ENCODE data around the gene CYP46A1.

CYP46A1 gene

DNA sequence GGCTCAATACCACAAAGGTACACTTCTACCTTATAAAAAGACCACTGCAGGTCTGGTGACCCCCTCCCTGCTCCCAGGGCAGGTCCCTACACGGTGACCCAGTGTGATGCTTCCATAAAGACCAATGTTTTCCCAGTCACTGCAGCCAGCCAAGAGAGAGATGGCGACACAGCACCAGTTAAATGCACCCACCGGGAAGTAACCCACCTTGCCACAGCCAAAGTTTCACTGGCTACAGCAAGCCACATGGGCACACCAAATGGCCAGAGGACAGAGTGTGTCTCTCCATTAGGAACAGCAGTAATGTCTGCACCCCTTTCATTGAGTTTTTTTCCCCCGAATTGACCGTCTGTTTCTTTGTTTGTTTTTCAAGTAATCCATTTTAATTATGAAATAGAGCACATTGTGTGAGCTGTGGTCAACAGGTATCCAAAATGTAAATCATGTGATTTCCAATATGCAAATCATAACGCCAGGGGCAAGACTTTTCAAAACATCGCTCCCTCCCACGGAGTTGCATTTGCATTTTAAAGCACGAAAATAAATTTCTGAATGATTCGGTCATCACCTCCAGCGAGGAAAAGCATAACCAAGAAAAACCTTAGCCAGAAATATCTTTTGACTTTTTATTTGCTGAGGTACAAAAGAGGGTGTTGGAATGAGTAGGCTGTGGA is 60.2 kb downstream of the CYP46A1 start:
- no peak for DNase-seq (ENCODE audit: low read depth in 2 of 2)

GRCh38 chr14:99744873-99745224 is 60.8 kb downstream of the CYP46A1 start:
- no peak for DNase-seq (ENCODE audit: low read depth in 2 of 2)

GRCh38 chr14:99745307-99745951 is 61.3 kb downstream of the CYP46A1 start:
- no peak for DNase-seq (ENCODE audit: low read depth in 2 of 2)

GRCh38 chr14:99747167-99747566 is 63.1 kb downstream of the CYP46A1 start:
- no peak for DNase-seq (ENCODE audit: low read depth in 2 of 2)

DNA sequence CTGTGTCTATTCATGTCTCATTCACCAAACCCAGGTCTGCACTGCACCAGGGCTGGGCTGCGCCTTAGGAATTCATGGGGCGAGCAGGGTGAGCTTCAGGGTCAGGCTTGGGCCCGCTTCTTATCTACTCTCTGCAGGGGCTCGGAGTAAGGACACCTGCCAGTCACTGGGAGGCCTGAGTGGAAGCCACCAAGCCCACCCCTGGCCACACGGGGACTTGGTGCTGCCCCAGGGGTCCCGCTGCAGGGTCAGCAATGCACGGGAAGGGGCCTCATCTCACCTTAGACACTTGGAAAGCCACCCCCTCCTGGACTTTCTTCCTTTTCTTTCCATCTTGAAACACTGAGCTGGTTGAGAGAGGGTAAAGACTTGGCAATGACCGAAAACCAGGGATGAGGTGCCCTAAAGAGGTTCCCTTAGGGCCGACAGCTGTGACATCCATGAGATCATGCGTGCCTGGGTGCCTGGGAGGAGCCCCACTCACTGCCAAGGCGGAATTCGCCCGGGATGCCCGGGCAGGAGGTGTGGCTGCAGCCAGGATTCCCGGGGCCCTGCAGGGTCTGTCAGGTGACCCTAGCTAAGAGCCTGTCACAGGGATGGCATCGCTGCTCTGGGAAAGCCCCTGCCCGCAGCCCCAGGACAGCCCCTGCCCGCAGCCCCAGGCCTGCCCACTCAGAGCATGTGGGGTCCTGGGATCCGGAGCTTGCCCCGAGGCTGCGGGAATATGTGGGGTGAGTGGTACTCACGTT is 63.7 kb downstream of the CYP46A1 start:
- DNase-seq (ENCODE audit: low read depth in 2 of 2): no peak

- no peak for DNase-seq (ENCODE audit: low read depth in 2 of 2)
Observed at GRCh38 chr14:99748529-99748928, 64.4 kb downstream of the CYP46A1 start.

GRCh38 chr14:99749142-99749541 is 65.0 kb downstream of the CYP46A1 start:
- DNase-seq (ENCODE audit: low read depth in 2 of 2): no peak

DNA sequence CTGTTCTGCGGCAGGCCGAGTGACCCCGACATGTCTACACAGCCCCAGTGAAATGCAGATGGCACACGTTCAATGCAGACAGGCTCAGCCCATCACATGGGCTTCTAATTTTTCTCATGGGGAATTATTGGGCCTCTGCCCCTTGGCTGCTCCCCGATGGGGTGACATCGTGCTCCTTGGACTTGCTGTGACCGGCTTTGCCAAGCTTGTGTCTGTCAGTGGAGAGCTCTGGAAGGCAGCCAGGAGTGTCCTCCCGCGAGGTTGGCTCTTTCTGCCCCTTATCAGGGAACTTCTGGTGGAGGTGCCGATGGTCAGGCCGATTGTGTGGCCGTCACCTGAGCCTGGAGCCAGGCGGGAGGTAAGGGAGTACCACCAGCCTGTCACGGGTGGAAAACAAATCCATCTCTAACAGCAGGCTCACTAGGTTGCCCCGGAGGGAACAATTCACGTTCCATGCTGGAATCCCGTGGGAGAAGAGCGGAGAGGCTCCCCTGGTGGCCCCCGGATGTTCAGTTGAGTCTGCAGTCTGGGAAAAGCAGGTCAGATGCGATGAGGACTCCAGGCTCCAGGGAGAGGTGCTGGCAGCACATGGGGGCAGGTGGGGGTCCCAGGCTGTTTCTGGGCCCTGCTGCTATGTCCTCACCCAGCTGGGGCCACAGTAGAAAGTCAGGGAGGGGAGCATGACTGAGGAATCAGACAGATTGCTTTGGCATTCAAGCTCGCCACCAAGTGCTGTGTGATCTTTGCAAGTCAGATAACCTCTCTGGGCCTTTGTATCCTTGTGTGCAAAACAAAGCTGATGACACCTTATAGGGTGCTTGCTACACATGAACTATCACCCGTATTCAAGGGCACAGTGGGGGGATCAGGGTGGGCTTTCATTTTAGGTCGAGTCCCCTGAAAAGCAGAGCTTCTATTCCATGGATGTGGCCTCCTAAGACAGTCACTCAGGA is 65.9 kb downstream of the CYP46A1 start:
- DNase-seq (ENCODE audit: low read depth in 2 of 2): no peak

- no peak for DNase-seq (ENCODE audit: low read depth in 2 of 2)
Observed at GRCh38 chr14:99750746-99751450, 66.8 kb downstream of the CYP46A1 start.

- no peak for DNase-seq (ENCODE audit: low read depth in 2 of 2)
Observed at GRCh38 chr14:99751539-99752485, 67.7 kb downstream of the CYP46A1 start.

GRCh38 chr14:99752486-99753121 is 68.5 kb downstream of the CYP46A1 start:
- no peak for DNase-seq (ENCODE audit: low read depth in 2 of 2)

DNA sequence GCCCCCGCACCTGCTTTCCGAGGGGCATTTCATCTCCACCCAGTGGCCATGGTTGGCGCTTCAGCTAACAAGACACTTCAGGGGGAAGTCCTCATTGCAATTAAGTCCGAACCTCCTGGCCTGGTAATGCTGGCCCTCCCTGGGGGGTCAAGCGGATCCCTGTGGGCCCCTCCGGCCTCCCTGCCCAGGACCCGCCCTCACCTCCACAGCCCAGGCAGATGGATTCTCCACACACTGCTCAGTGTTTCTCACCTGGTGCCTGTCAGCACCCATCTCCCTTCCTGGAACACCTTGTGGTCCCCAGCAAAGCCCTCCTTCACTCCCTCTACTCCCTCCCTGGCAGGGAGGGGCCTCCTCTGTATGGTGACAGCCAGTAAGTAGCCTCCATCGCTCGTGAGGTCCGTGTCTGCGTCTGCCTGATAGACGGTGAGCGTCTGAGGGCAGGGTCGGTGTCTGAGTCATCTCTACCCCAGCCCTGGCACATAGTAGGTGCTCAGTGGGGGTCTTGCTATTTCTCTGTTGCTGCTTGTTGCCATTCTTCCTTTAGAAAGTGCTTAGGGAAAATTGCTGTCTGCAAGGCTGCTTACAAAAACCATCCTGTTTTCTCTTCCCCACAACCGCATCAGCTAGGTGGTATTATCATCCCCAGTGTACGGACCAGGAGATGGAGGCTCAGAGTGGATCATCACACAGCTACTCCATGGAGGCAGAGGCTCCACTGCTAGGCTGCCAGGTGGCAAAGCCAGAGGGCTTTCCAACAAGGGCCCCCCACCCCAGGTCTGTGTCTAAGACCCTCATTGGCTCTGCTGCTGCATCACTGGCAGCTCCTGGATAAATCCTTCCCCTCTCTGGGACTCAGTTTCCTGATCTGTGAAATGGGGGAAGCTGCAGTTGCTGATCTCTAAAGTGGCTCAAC is 69.4 kb downstream of the CYP46A1 start:
- no peak for DNase-seq (ENCODE audit: low read depth in 2 of 2)

GRCh38 chr14:99754141-99755067 is 70.3 kb downstream of the CYP46A1 start:
- DNase-seq (ENCODE audit: low read depth in 2 of 2): no peak

GRCh38 chr14:99755068-99755405 is 70.9 kb downstream of the CYP46A1 start:
- no peak for DNase-seq (ENCODE audit: low read depth in 2 of 2)

GRCh38 chr14:99755629-99756603 is 71.8 kb downstream of the CYP46A1 start:
- no peak for DNase-seq (ENCODE audit: low read depth in 2 of 2)

DNA sequence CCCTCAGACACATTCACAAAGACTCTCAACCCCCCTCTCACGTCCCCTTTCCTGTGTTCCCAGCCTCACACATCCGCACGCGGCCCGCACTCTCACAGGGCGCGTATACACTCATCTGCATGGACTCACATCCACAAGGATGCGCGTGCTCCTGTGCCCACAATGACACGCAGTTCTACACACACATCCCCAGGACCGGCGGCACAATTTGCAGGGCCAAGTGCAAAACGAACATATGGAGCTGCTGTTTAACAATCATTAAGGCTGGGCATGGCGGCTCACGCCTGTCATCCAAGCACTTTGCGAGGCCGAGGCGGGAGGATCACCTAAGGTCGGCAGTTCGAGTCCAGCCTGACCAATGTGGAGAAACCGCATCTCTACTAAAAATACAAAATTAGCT is 72.7 kb downstream of the CYP46A1 start:
- DNase-seq (ENCODE audit: low read depth in 2 of 2): no peak
